Right lobe of liver (tissue), 4 donors: ENCODE measurements around the gene RAB22A.

Experiments used
- POLR2A ChIP-seq: fragments of 450-650 bp; IDR thresholded peaks from one replicate; pipeline ENCODE4 v1.6.1; 2017; ENCODE audit warnings: antibody characterized with exemption, mild to moderate bottlenecking
- TF ChIP-seq, protein P1 (sequence below), 4 donors: fragments of 200-600 bp in 3 of 4; fragments of 450-650 bp in 1 of 4; IDR thresholded peaks; one replicate each; pipeline versions ENCODE4 v1.5.1 to v1.8.0; 2016 to 2022; ENCODE audit warnings: antibody characterized with exemption in 4 of 4, mild to moderate bottlenecking in 2 of 4
- donor health status: DM: no; HTN: no; CAD: no.
- donor health status: DM: no; HTN: no; CAD: no.
- donor health status: DM: no; HTN: yes; CAD: no.

DNA sequence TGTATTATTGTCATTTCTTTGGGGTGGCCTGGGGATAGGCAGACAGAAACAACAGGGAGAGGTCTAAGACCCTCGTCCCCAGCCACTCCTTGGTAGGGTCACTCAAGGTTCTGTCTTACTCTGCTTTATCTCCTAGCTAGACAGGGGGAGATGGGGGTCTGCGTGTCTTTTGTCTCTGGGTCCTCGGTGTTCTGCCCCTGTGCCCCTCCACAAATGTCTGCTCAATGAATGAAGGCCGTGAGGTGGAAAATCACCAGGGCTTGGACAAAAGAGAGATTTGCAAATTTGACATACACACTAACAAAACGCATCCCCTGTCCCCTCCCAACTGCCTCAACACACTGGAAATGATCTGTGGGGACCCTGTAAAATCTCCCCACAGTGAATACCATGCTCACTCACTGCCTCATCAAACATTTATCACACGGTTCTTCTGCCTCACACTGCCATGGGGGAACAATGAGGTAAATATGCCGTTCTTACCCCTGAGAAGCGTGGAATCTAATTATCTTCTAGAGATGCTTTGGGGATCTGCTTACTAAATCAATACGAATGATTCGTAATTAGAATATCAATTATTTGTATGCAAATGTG lies 66.3 kb downstream of the RAB22A start:
- TF ChIP-seq, protein P1, sequence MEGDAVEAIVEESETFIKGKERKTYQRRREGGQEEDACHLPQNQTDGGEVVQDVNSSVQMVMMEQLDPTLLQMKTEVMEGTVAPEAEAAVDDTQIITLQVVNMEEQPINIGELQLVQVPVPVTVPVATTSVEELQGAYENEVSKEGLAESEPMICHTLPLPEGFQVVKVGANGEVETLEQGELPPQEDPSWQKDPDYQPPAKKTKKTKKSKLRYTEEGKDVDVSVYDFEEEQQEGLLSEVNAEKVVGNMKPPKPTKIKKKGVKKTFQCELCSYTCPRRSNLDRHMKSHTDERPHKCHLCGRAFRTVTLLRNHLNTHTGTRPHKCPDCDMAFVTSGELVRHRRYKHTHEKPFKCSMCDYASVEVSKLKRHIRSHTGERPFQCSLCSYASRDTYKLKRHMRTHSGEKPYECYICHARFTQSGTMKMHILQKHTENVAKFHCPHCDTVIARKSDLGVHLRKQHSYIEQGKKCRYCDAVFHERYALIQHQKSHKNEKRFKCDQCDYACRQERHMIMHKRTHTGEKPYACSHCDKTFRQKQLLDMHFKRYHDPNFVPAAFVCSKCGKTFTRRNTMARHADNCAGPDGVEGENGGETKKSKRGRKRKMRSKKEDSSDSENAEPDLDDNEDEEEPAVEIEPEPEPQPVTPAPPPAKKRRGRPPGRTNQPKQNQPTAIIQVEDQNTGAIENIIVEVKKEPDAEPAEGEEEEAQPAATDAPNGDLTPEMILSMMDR (IDR thresholded peaks at IDR 0.05), result no peak
- no peak for TF ChIP-seq POLR2A
